GM12878 (cell line): Measurements from ENCODE around the gene RSPRY1. TPM values are rescaled to one million over a fixed set of nuclear protein-coding genes. Genes with fewer than 3 reads are reported as not detected.

ENCODE experiments used
- ATAC-seq: fragments of 200-7000 bp; cut with Tn5 transposase; 3 replicates; pipeline ENCODE4 v1.9.1; 2020; ENCODE audit warnings: mild to moderate bottlenecking, moderate library complexity
- BruUV-seq: library from RNA; stranded (reverse); fragments of 400-500 nt; replicated peaks from 2 replicates; lab custom pipeline; 2021; lab: Mats Ljungman, UMichigan
- CTCF ChIA-PET: fragments of 300-600 bp; sonication (Branson Sonifier 250); formaldehyde crosslinking; extraction: SDS; loops from one replicate; lab custom pipeline; 2021; ENCODE audit warnings: inconsistent platforms; lab: Yijun Ruan, JAX
- POLR2A ChIA-PET: fragments of 350-600 bp; formaldehyde crosslinking; extraction: SDS; loops from one replicate; lab custom pipeline; 2021; ENCODE audit warnings: inconsistent platforms; lab: Charles Lee
- RAD21 ChIA-PET: fragments of 300-600 bp; sonication (Branson Sonifier 250); formaldehyde crosslinking; loops from one replicate; lab custom pipeline; 2023; ENCODE audit warnings: antibody characterized with exemption; ENCODE audit not compliant: unreplicated experiment; lab: Charles Lee
- SMC1A ChIA-PET: fragments of 300-600 bp; sonication (Branson Sonifier 250); formaldehyde crosslinking; loops from one replicate; lab custom pipeline; 2023; ENCODE audit not compliant: unreplicated experiment, uncharacterized antibody; lab: Charles Lee
- DNase-seq: peaks from one replicate; pipeline ENCODE4 v3.0.0-alpha.2; 2011; ENCODE audit warnings: low read depth, low spot score
- FAIRE-seq: peaks from 3 replicates; lab custom pipeline; 2011; peaks lifted over from hg19 to GRCh38; lab: Jason Lieb, UNC
- H2AFZ ChIP-seq: 2 replicates; pipeline ENCODE4 v1.6.0; 2011; ENCODE audit warnings: low read depth, low read length, control low read depth; ENCODE audit not compliant: control insufficient read depth
- H3K27ac ChIP-seq: 2 replicates; pipeline ENCODE4 v1.5.1; 2011; ENCODE audit warnings: control low read depth; ENCODE audit not compliant: control insufficient read depth, insufficient read depth
- H3K27me3 ChIP-seq, 2 experiments: replicated peaks in 1 of 2; 2 replicates each; pipeline versions ENCODE4 v1.6.0 to v1.6.1; 2011; ENCODE audit warnings: low read length in 1 of 2; ENCODE audit not compliant: control insufficient read depth in 2 of 2, insufficient read depth in 2 of 2
- H3K36me3 ChIP-seq, 2 experiments: 2 replicates each; pipeline ENCODE4 v1.5.1; 2011; ENCODE audit warnings: low read length in 1 of 2; ENCODE audit not compliant: control insufficient read depth in 2 of 2, insufficient read depth in 2 of 2
- H3K4me1 ChIP-seq: 2 replicates; pipeline ENCODE4 v1.6.1; 2011; ENCODE audit warnings: mild to moderate bottlenecking, low read length, moderate library complexity, mixed read lengths; ENCODE audit not compliant: control insufficient read depth, insufficient read depth
- H3K4me2 ChIP-seq: 2 replicates; pipeline ENCODE4 v1.6.0; 2011; ENCODE audit warnings: control low read depth; ENCODE audit not compliant: control insufficient read depth, insufficient read depth
- H3K4me3 ChIP-seq: fragments of 200-600 bp; sonication (generic); 2 replicates; pipeline ENCODE4 v1.5.1; 2016
- H3K79me2 ChIP-seq: 2 replicates; pipeline ENCODE4 v1.6.0; 2011; ENCODE audit warnings: low read length; ENCODE audit not compliant: control insufficient read depth, insufficient read depth
- H3K9ac ChIP-seq: 2 replicates; pipeline ENCODE4 v1.8.0; 2011; ENCODE audit warnings: low read length, control low read depth, mixed read lengths; ENCODE audit not compliant: control insufficient read depth, insufficient read depth
- H3K9me3 ChIP-seq: replicated peaks from 3 replicates; pipeline ENCODE4 v1.5.1; 2011; ENCODE audit warnings: mild to moderate bottlenecking, low read length; ENCODE audit not compliant: control insufficient read depth, insufficient read depth
- H4K20me1 ChIP-seq: 2 replicates; pipeline ENCODE4 v1.6.0; 2011; ENCODE audit not compliant: control insufficient read depth, insufficient read depth
- ATF7 ChIP-seq: fragments of 450-650 bp; IDR thresholded peaks from 2 replicates; pipeline ENCODE4 v1.6.1; 2016; ENCODE audit warnings: low read depth, mild to moderate bottlenecking
- BCLAF1 ChIP-seq: fragments of 450-650 bp; IDR thresholded peaks from 2 replicates; pipeline ENCODE4 v1.6.1; 2017; ENCODE audit warnings: antibody characterized with exemption, mild to moderate bottlenecking, moderate library complexity
- E2F8 ChIP-seq: fragments of 450-650 bp; IDR thresholded peaks from 2 replicates; pipeline ENCODE4 v1.6.1; 2018; ENCODE audit warnings: mild to moderate bottlenecking, low read depth, moderate library complexity; ENCODE audit not compliant: partially characterized antibody
- HCFC1 ChIP-seq: fragments of 150-350 bp; IDR thresholded peaks from 2 replicates; pipeline ENCODE4 v1.6.1; 2014; ENCODE audit warnings: low read length
- HDAC2 ChIP-seq: fragments of 200-600 bp; sonication (generic); IDR thresholded peaks from 2 replicates; pipeline ENCODE4 v1.6.1; 2017
- MYC ChIP-seq: IDR thresholded peaks from 2 replicates; pipeline ENCODE4 v1.6.1; 2011; ENCODE audit warnings: mild to moderate bottlenecking, low read length, moderate library complexity, inconsistent platforms; ENCODE audit not compliant: insufficient read depth, insufficient replicate concordance, insufficient read length, severe bottlenecking
- NRF1 ChIP-seq: conservative IDR thresholded peaks from 2 replicates; pipeline ENCODE4 v1.6.1; 2011; ENCODE audit warnings: mild to moderate bottlenecking, low read depth, low read length, improper control_type of control experiment
- RAD21 ChIP-seq: IDR thresholded peaks from 2 replicates; pipeline ENCODE4 v1.6.1; 2011; ENCODE audit warnings: mild to moderate bottlenecking, low read depth, low read length, moderate library complexity; ENCODE audit not compliant: insufficient read depth
- ZNF384 ChIP-seq: IDR thresholded peaks from 2 replicates; pipeline ENCODE4 v1.6.1; 2012; ENCODE audit warnings: low read depth, mild to moderate bottlenecking, low read length, improper control_type of control experiment, borderline replicate concordance
- WGBS: methylation state at CpG from one replicate; pipeline ENCODE4 v1.1.6; 2016; ENCODE audit warnings: low lambda C conversion rate; ENCODE audit not compliant: insufficient replicate concordance, insufficient coverage; ENCODE audit errors: missing lambda C conversion rate; 5-methylcytosine and 5-hydroxymethylcytosine counted together
- in situ Hi-C: fragments of 300-500 bp; cut with MboI; formaldehyde crosslinking; loops from 9 replicates; pipeline ENCODE4 v1.14.3; 2018; ENCODE audit warnings: mixed read lengths
- intact Hi-C: fragments of 100-400 bp; cut with micrococcal nuclease; formaldehyde crosslinking; loops from one replicate; pipeline ENCODE4 v1.14.2; 2022; ENCODE audit not compliant: unreplicated experiment
- polyA plus RNA-seq, 11 experiments: library from polyadenylated mRNA; depleted of rRNA in 4 of 11; unstranded in 6 of 11; stranded (reverse) in 5 of 11; fragments of >200 nt; fragmentation: Nextera tagmentation in 4 of 11; fragmentation: Illumina TruSeq in 1 of 11; extraction: Ambion mirVana in 4 of 11; extraction: Trizol in 1 of 11; gene quantifications; 1 replicate in 1 of 11; 2 replicates in 10 of 11; pipeline versions ENCODE4 v1.2.1 to v1.2.3, GENCODE V29; 2011 to 2016; ENCODE audit warnings: inconsistent platforms in 2 of 11, missing spikeins in 2 of 11, low read depth in 1 of 11
- total RNA-seq, 4 experiments: library from RNA; depleted of rRNA in 3 of 4; stranded (reverse); fragments of >200 nt in 3 of 4; fragmentation: Illumina TruSeq in 1 of 4; extraction: Trizol in 1 of 4; gene quantifications; 2 replicates each; pipeline versions ENCODE4 v1.2.1 to v1.2.3, GENCODE V29; 2013 to 2021
- TF ChIP-seq, protein P1 (sequence below): IDR thresholded peaks from 2 replicates; pipeline ENCODE4 v1.6.1; 2011; ENCODE audit warnings: borderline replicate concordance, low read depth, mild to moderate bottlenecking, moderate library complexity, mixed read lengths, low read length; ENCODE audit not compliant: insufficient read depth; ENCODE audit errors: extremely low read length
- TF ChIP-seq, protein P2 (sequence below): fragments of 450-650 bp; IDR thresholded peaks from 2 replicates; pipeline ENCODE4 v1.6.1; 2017; ENCODE audit warnings: mild to moderate bottlenecking, moderate library complexity

The RSPRY1 gene
- total and polyA plus RNA-seq, 10 of the 15 experiments (the other 5 are each of a cell fraction or from before 2014, with no cell fraction given) = 18.5 to 57.0 (median 41.2) TPM

- FAIRE-seq = no peak
- in situ Hi-C loops = no loop called here
- SMC1A ChIA-PET = no interaction called here
- no peaks in the 10 kb centered on the region for H3K4me1 ChIP-seq
- no peaks in the 10 kb centered on the region for H3K36me3 ChIP-seq
- H4K20me1 ChIP-seq = no peaks in the 10 kb centered on the region
- WGBS = 50% methylated on average over 18 of the region's 25 CpGs
- H3K79me2 ChIP-seq = no peaks in the 10 kb centered on the region
- no peaks in the 10 kb centered on the region for H3K27me3 ChIP-seq
- no peak overlapping the region for H3K4me2 ChIP-seq
- no TSS peak for BruUV-seq
- H3K4me3 ChIP-seq = no peak overlapping the region
- no peak overlapping the region for H2AFZ ChIP-seq
- RAD21 ChIA-PET = no interaction called here
- no peak overlapping the region for H3K27ac ChIP-seq
- CTCF ChIA-PET = no interaction called here
- H3K9ac ChIP-seq = no peak overlapping the region
- POLR2A ChIA-PET = interaction anchor here (0.6 kb wide), 2 partner anchors 49 to 58 kb away, joined by 3 to 5 read pairs; no protein-coding TSS in a partner anchor
- H3K9me3 ChIP-seq = no peaks in the 10 kb centered on the region
- intact Hi-C loops = no loop called here
- ATAC-seq = no peak
- DNase-seq = no peak
- TF ChIP-seq HCFC1 (no peak), BCLAF1 (no peak), MYC (no peak), E2F8 (no peak), ATF7 (no peak), RAD21 (no peak), HDAC2 (no peak), NRF1 (no peak), ZNF384 (no peak)
- TF ChIP-seq, protein P1, sequence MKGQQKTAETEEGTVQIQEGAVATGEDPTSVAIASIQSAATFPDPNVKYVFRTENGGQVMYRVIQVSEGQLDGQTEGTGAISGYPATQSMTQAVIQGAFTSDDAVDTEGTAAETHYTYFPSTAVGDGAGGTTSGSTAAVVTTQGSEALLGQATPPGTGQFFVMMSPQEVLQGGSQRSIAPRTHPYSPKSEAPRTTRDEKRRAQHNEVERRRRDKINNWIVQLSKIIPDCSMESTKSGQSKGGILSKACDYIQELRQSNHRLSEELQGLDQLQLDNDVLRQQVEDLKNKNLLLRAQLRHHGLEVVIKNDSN = no peak
- TF ChIP-seq, protein P2, sequence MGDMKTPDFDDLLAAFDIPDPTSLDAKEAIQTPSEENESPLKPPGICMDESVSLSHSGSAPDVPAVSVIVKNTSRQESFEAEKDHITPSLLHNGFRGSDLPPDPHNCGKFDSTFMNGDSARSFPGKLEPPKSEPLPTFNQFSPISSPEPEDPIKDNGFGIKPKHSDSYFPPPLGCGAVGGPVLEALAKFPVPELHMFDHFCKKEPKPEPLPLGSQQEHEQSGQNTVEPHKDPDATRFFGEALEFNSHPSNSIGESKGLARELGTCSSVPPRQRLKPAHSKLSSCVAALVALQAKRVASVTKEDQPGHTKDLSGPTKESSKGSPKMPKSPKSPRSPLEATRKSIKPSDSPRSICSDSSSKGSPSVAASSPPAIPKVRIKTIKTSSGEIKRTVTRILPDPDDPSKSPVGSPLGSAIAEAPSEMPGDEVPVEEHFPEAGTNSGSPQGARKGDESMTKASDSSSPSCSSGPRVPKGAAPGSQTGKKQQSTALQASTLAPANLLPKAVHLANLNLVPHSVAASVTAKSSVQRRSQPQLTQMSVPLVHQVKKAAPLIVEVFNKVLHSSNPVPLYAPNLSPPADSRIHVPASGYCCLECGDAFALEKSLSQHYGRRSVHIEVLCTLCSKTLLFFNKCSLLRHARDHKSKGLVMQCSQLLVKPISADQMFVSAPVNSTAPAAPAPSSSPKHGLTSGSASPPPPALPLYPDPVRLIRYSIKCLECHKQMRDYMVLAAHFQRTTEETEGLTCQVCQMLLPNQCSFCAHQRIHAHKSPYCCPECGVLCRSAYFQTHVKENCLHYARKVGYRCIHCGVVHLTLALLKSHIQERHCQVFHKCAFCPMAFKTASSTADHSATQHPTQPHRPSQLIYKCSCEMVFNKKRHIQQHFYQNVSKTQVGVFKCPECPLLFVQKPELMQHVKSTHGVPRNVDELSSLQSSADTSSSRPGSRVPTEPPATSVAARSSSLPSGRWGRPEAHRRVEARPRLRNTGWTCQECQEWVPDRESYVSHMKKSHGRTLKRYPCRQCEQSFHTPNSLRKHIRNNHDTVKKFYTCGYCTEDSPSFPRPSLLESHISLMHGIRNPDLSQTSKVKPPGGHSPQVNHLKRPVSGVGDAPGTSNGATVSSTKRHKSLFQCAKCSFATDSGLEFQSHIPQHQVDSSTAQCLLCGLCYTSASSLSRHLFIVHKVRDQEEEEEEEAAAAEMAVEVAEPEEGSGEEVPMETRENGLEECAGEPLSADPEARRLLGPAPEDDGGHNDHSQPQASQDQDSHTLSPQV = no peak
These were observed 84.3 kb downstream of the RSPRY1 start for GRCh38 chr16:57270221-57271062.
